GM21447 (cell line): ENCODE measurements around the gene LIN7A.

ENCODE experiments used
- ATAC-seq: cut with Tn5 transposase; IDR thresholded peaks from one replicate; pipeline ENCODE4 v1.9.1; 2021; ENCODE audit not compliant: unreplicated experiment

Gene LIN7A

GRCh38 chr12:80861641-80862378 lies 75.9 kb downstream of the LIN7A start:
- no peak for ATAC-seq

- ATAC-seq = no peak
Measured at GRCh38 chr12:80860928-80861327, 76.8 kb downstream of the LIN7A start.

- no peak for ATAC-seq
Measured at GRCh38 chr12:80860206-80860605, 77.5 kb downstream of the LIN7A start.

- no peak for ATAC-seq
Measured at GRCh38 chr12:80858356-80858755, 79.4 kb downstream of the LIN7A start.

GRCh38 chr12:80857311-80857710 lies 80.4 kb downstream of the LIN7A start:
- no peak for ATAC-seq

GRCh38 chr12:80849337-80849736 lies 88.4 kb downstream of the LIN7A start:
- ATAC-seq = no peak

- ATAC-seq = no peak
Measured at GRCh38 chr12:80848858-80849257, 88.9 kb downstream of the LIN7A start.

GRCh38 chr12:80847575-80847974 lies 90.2 kb downstream of the LIN7A start:
- ATAC-seq = no peak

- ATAC-seq = no peak
Measured at GRCh38 chr12:80846952-80847351, 90.8 kb downstream of the LIN7A start.

GRCh38 chr12:80845639-80846038 lies 92.1 kb downstream of the LIN7A start:
- no peak for ATAC-seq

- no peak for ATAC-seq
Measured at GRCh38 chr12:80843969-80844368, 93.8 kb downstream of the LIN7A start.

GRCh38 chr12:80838708-80839107 lies 99.0 kb downstream of the LIN7A start:
- ATAC-seq = peak; percentile 45

- ATAC-seq = peak; percentile 9
Measured at GRCh38 chr12:80838024-80838658, 99.6 kb downstream of the LIN7A start.

- peak; percentile 59 for ATAC-seq
Measured at GRCh38 chr12:80837342-80837978, 100.3 kb downstream of the LIN7A start.

GRCh38 chr12:80834724-80835123 lies 103.0 kb downstream of the LIN7A start:
- ATAC-seq = no peak

- no peak for ATAC-seq
Measured at GRCh38 chr12:80830533-80831088, 107.1 kb downstream of the LIN7A start.

GRCh38 chr12:80829767-80830166 lies 108.0 kb downstream of the LIN7A start:
- no peak for ATAC-seq

GRCh38 chr12:80825506-80825905 lies 112.2 kb downstream of the LIN7A start:
- no peak for ATAC-seq

GRCh38 chr12:80823393-80823792 lies 114.3 kb downstream of the LIN7A start:
- no peak for ATAC-seq

- ATAC-seq = no peak
Measured at GRCh38 chr12:80821513-80822000, 116.2 kb downstream of the LIN7A start.

- no peak for ATAC-seq
Measured at GRCh38 chr12:80818878-80819277, 118.9 kb downstream of the LIN7A start.

- no peak for ATAC-seq
Measured at GRCh38 chr12:80815351-80815750, 122.4 kb downstream of the LIN7A start.
